Measurements from ENCODE around the gene LDLRAD3.

GRCh38 chr11:35934271-35934670, 9.6 kb upstream of the LDLRAD3 start:
- no peak for TF ChIP-seq POLR2AphosphoS5 (IDR thresholded peaks at IDR 0.05; ENCODE audit: low read depth, low read length)
- TF ChIP-seq CTCF (IDR thresholded peaks at IDR 0.05) = no peak

Data from Panc1 (cell line).